Inflammatory macrophage (primary cell): ENCODE data around the gene MAP1LC3A.

Experiments used
- DNase-seq, 2 donors: peaks; one replicate each; pipeline ENCODE4 v3.0.0-alpha.2; 2020 to 2022

Gene MAP1LC3A

GRCh38 chr20:34549929-34550305, 8.6 kb upstream of the MAP1LC3A start:
- DNase-seq: no peak

GRCh38 chr20:34552569-34552968, 5.9 kb upstream of the MAP1LC3A start:
- no peak for DNase-seq

GRCh38 chr20:34553366-34553867, 5.1 kb upstream of the MAP1LC3A start:
- DNase-seq: no peak

GRCh38 chr20:34557936-34558319, 590 bp upstream of the MAP1LC3A start:
- no peak for DNase-seq

- no peak for DNase-seq
These were observed 1.0 kb downstream of the MAP1LC3A start for GRCh38 chr20:34559311-34560140.

GRCh38 chr20:34560141-34560523, 1.6 kb downstream of the MAP1LC3A start:
- DNase-seq: no peak

- no peak for DNase-seq
These were observed 2.1 kb downstream of the MAP1LC3A start for GRCh38 chr20:34560614-34561013.

- DNase-seq: no peak
These were observed 3.1 kb downstream of the MAP1LC3A start for GRCh38 chr20:34561661-34562060.

- no peak for DNase-seq
These were observed 4.1 kb downstream of the MAP1LC3A start for GRCh38 chr20:34562641-34563040.

- DNase-seq: no peak
These were observed 6.3 kb downstream of the MAP1LC3A start for GRCh38 chr20:34564833-34565232.

GRCh38 chr20:34566978-34567891, 8.7 kb downstream of the MAP1LC3A start:
- no peak for DNase-seq

- DNase-seq: no peak
These were observed 9.7 kb downstream of the MAP1LC3A start for GRCh38 chr20:34567892-34568865.

GRCh38 chr20:34569598-34569997, 11.1 kb downstream of the MAP1LC3A start:
- no peak for DNase-seq

GRCh38 chr20:34570859-34571306, 12.4 kb downstream of the MAP1LC3A start:
- DNase-seq: peak; percentile 44 to 62

- no peak for DNase-seq
These were observed 13.2 kb downstream of the MAP1LC3A start for GRCh38 chr20:34571753-34572152.

- no peak for DNase-seq
These were observed 15.2 kb downstream of the MAP1LC3A start for GRCh38 chr20:34573541-34574300.

- DNase-seq: no peak
These were observed 15.9 kb downstream of the MAP1LC3A start for GRCh38 chr20:34574426-34574825.

- no peak for DNase-seq
These were observed 16.3 kb downstream of the MAP1LC3A start for GRCh38 chr20:34574861-34575260.

GRCh38 chr20:34575271-34575670, 16.8 kb downstream of the MAP1LC3A start:
- no peak for DNase-seq

- DNase-seq: no peak
These were observed 17.2 kb downstream of the MAP1LC3A start for GRCh38 chr20:34575756-34576155.

- DNase-seq: no peak
These were observed 18.5 kb downstream of the MAP1LC3A start for GRCh38 chr20:34577061-34577460.
